Heart left ventricle (tissue), 13 donors: Measurements from ENCODE around the gene SNX24.

Source experiments
- POLR2A ChIP-seq, 2 donors: fragments of 450-650 bp; IDR thresholded peaks; one replicate each; pipeline ENCODE4 v1.6.1; 2017; ENCODE audit warnings: antibody characterized with exemption in 2 of 2, mild to moderate bottlenecking in 2 of 2, moderate library complexity in 2 of 2
- TF ChIP-seq, protein P1 (sequence below), 12 donors: fragments of 200-600 bp; sonication (generic) in 4 of 12; IDR thresholded peaks; one replicate each; pipeline versions ENCODE4 v1.5.0 to v1.8.0; 2018 to 2022; ENCODE audit warnings: antibody characterized with exemption in 12 of 12, mild to moderate bottlenecking in 5 of 12
- donor health status: ischemic (EF 13 %, LVEDD 7.1; RV severe dilation, severe dysfunction).
- donor health status: DM: no; HTN: yes; CAD: no.
- donor health status: DM: no; HTN: no; CAD: no.
- donor health status: ischemic (EF 25% LVEDD 6.9; RV normal size, moderate dysfunction).
- donor health status: ischemic (EF 25% LVEDD 5.7; RV mildly dilated, moderate dysfunction).
- donor health status: ischemic (EF 35%, LVEDD 5.7; RV mildly dilated, moderate dysfunction).
- donor health status: nonischemic (EF 11% LVEDD 7.7; RV severe dilation, severe dysfunction).
- donor health status: DM: yes; HTN: yes; CAD: no.
- donor health status: PGD.
- donor health status: ischemic (EF 29% LVEDD 5.4; RV normal size, mild dysfunction).
- donor health status: nonischemic (EF 23%, LVEDD 6.1; RV moderate dilation, normal function).

DNA sequence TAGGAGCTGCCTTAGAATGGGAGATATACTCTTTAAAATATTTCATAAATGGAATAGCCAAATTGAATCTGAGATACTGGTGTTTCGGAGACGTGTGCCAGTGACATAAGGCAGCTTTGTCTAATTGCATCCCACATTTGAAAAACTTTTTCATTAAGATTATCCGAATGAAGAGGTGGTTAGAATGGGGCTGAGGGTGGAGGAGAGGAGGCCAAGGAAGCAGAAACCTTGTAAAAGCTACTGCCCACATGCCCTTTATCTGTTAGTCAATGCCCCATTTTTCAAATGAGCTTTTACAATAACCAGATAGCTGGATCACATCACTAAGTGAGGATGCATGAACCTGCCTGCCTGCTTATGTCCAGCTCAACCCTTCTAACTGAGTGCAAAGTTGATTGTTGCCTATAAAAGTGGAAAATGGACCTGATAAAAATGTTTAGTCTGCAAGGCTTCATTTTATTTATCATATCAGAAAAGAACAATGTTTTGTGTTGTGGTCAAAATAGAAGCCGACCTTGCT, 34.8 kb downstream of the SNX24 start:
- no peak for TF ChIP-seq POLR2A (IDR thresholded peaks at IDR 0.05)
- TF ChIP-seq, protein P1, sequence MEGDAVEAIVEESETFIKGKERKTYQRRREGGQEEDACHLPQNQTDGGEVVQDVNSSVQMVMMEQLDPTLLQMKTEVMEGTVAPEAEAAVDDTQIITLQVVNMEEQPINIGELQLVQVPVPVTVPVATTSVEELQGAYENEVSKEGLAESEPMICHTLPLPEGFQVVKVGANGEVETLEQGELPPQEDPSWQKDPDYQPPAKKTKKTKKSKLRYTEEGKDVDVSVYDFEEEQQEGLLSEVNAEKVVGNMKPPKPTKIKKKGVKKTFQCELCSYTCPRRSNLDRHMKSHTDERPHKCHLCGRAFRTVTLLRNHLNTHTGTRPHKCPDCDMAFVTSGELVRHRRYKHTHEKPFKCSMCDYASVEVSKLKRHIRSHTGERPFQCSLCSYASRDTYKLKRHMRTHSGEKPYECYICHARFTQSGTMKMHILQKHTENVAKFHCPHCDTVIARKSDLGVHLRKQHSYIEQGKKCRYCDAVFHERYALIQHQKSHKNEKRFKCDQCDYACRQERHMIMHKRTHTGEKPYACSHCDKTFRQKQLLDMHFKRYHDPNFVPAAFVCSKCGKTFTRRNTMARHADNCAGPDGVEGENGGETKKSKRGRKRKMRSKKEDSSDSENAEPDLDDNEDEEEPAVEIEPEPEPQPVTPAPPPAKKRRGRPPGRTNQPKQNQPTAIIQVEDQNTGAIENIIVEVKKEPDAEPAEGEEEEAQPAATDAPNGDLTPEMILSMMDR (IDR thresholded peaks at IDR 0.05) = no peak
